ENCODE measurements around the gene MFN2.
A peak's percentile ranks its signal among the peaks of the same experiment; 100 is the strongest.

Gene MFN2

DNA sequence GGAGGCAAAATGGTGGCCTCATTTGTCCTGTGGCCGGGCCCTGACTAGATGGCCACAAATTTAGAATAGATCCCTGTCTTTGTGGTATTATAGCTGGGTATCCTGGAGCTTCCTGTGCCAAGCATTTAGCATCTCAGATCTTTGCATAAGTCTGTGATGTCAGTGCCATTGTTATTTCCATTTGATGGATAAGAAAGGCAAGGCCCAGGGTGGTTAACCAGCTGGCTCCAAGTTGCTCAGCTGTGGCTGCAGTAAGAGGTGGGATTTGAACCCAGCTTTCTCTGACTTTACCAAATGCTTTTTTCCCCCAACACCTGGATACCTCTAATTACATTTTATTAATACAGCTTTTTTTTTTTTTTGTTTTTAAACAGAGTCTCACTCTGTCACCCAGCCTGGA, 71.1 kb downstream of the MFN2 start:
- DNase-seq (ENCODE audit: low read depth) = no peak

DNA sequence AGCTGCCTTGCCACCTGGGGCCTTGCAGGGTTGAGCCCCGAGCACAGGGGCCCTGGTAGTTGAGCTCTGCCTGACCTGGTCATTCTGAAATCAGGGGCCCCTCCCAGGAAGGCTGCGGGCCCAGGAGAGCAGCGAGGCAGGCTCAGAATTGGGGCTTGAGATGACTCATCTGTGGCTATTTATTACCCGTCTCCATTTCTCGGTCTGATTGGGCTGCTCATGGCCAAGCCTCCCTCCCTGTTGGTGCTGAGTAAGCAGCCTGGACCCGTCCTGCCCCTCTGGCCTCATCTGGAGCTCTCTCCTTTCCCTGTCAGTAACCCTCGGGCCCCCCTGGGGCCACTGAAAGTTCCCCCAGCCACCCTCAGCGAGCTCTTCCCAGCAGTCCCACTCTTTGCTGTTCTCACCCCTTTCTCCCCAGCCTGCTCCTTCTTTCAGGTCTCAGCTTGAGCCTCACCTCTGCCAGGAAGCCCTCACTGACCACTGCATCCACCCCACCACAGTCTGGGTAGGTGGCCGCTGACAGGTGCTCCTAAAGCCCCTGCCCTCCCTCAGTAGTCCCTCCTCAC, 71.8 kb downstream of the MFN2 start:
- peak; percentile 46 for DNase-seq (ENCODE audit: low read depth)

GRCh38 chr1:12052997-12053686, 72.9 kb downstream of the MFN2 start:
- DNase-seq (ENCODE audit: low read depth) = no peak

DNA sequence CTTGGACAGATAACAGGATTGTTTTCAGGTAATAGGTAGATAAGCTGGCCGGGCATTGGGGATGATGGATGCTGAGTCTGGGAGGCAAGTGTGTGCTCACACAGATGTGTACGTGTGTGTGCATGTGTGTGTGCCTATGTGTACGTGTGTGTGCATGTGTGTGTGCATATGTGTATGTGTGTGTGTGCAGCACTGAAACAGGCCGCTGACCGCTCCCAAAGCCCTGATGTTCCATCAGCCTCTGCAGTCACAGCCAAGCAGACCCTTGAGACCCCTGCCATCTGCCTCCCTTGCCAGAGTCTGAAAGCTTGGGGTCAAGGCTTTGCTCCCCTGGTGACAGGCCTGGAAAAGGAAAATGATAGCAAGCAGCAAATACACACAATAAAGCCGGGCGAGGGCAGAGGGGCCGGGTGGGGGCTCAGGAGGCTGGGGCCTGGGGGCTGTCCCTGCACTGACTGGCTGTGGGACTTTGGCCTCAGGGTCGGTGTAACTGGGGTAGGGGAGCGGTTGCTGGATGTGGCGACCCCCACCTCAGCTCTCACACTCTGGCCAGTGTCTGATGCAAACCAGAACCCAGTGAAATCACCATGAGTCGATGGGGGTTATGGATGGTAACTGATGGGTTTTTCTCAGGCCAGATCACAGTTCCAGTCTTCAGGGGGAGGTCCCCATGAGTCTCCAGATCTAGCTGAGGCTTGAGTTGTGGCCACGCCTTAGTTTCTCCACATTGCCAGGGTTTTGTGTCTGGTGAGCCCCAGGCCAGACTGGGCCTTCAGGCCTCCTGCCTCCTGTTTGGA, 73.7 kb downstream of the MFN2 start:
- DNase-seq (ENCODE audit: low read depth) = no peak

DNA sequence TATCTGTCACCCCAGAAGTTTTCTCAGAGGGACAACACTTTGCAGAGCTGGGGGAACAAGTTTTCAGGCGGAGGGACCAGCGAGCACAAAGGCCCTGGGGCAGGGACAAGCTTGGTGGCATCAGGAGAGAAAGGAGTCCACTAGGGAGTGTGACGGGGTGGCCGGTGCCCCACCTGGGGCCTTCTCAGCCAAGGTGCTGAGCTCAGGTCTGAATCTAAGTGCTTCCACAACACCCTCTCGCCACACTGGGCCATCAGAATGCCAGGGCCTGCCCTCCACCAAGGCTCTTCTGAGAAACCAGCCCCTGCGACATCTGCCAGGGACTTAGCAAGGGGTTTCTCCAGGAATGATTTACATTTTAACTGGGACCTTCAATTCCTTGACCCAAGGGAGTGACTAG, 75.0 kb downstream of the MFN2 start:
- no peak for DNase-seq (ENCODE audit: low read depth)

GRCh38 chr1:12056331-12056841, 76.1 kb downstream of the MFN2 start:
- no peak for DNase-seq (ENCODE audit: low read depth)

GRCh38 chr1:12057382-12057781, 77.1 kb downstream of the MFN2 start:
- no peak for DNase-seq (ENCODE audit: low read depth)

DNA sequence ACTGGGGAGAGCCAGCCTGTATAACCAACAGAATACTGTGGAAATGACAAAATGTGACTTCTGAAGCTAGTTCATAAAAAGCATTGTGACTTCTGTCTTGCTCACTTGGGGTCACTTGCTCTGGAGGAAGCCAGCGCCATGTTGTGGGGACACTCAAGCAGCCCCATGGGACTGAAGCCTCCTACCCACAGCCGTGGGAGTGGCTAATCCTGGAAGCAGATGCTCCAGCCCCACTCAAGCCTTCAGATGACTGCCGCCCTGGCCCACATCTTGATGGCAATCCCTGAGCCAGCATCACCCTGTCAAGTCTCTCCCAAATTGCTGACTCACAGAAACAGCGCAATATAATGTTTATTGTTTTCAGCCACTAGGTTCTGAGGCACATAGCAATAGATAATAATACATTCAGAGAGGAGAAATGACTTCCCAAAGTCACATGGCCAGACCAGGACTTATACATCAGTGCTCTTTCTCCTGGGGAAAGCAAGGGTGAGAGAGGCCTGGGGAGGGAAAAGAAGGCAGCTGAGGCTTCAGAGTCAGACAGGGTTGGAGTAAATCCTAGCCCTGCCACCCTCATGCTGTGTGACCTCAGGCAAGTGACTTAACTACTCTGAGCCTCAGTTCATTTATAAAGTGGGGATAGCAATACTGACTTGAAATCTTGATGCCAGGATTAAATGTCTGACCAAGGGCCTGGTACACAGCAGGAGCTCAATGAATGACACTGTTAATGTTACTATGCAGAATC, 77.9 kb downstream of the MFN2 start:
- no peak for DNase-seq (ENCODE audit: low read depth)

GRCh38 chr1:12059226-12059625, 79.0 kb downstream of the MFN2 start:
- no peak for DNase-seq (ENCODE audit: low read depth)

DNA sequence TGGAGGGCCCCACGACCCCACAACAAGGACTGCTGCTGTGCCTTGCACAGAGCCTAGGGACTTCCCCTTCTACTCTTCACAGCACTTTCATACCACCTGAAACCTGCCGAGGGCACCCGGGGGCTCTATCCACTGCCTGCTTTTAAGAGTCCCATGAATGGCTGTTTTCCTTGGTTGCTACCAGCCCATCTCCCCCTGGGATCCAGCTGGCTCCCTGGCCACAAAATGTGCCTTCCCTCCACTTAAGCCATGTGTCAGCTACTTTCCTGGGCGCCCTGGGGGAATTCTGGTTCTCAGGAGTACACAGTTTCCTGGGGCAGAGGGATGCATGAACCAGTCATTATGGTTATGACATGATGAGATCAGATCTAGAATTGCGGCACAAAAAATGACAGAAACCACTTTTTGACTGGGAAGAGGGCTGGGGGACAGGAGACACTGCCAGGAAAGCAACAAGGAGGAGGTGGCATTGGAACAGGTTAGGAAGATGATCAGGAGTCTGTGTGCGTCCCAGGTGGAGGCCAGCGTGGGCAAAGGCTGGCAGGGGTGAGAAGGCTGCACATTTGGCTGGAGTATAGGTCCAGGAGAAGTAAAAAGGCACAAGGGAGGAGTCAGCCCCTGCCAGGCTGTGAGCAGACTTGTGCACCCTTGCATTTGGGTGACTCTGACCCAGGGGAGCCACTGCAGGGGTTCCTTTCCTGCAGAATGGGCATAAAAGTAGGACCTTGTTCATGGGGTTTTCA, 79.6 kb downstream of the MFN2 start:
- DNase-seq (ENCODE audit: low read depth) = no peak

DNA sequence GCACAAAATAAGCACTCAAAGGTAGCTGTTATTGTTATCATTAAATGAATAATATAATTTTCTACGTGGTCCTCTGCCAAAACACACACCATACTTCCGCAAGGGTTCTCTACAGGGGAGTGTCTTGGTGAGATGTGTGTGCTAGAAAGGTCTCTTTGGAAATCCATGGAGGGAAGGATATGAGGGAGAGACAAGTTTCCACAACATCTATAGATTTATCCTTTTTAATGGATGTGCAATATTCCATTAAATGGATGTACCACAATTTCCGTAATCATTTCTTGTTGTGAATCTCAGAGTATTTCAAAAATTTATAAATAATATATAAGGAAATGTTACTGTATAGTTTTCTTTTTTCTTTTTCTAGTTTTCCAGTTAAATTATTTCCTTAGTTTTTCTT, 80.3 kb downstream of the MFN2 start:
- no peak for DNase-seq (ENCODE audit: low read depth)

All from non-pigmented ciliary epithelial cell (primary cell).